ENCODE data around the gene SETD6. TPM values are rescaled to one million over a fixed set of nuclear protein-coding genes. Genes with fewer than 3 reads are reported as not detected.

The SETD6 gene
- total and polyA plus RNA-seq, 2 experiments from 2014 or later, result 23.8 to 47.6 TPM

DNA sequence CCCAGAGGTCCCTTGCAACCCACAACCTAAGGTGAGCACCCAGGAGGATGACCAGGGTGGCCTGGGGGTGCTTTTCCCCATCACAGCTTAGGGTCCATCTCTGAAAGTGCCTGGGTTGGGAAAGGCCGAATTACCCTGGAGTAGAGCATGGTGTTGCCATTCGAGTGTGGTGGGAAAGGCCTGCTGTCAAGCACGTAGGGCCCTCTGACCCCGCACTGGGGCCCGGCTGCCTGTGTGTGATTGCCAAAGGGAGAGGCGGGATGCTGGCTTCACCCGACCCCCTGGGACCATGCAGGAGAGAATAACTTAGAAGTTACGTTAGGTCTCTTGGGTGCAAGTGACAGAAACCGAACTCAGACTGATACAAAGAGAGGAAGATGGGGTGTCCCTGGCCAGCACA, 43.1 kb upstream of the SETD6 start:
- DNase-seq (ENCODE audit: low read depth in 1 of 2, low spot score in 1 of 2), result no peak
- Histone ChIP-seq H3K9me3 (ENCODE audit: low read depth) (no peaks in the 10 kb centered on the region), H3K4me1 (ENCODE audit: low read depth) (no peaks in the 10 kb centered on the region), H3K36me3 (no peaks in the 10 kb centered on the region), H3K27me3 (no peaks in the 10 kb centered on the region), H3K27ac (no peak overlapping the region), H3K4me3 (no peak overlapping the region)
- TF ChIP-seq, protein P1, sequence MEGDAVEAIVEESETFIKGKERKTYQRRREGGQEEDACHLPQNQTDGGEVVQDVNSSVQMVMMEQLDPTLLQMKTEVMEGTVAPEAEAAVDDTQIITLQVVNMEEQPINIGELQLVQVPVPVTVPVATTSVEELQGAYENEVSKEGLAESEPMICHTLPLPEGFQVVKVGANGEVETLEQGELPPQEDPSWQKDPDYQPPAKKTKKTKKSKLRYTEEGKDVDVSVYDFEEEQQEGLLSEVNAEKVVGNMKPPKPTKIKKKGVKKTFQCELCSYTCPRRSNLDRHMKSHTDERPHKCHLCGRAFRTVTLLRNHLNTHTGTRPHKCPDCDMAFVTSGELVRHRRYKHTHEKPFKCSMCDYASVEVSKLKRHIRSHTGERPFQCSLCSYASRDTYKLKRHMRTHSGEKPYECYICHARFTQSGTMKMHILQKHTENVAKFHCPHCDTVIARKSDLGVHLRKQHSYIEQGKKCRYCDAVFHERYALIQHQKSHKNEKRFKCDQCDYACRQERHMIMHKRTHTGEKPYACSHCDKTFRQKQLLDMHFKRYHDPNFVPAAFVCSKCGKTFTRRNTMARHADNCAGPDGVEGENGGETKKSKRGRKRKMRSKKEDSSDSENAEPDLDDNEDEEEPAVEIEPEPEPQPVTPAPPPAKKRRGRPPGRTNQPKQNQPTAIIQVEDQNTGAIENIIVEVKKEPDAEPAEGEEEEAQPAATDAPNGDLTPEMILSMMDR (IDR thresholded peaks at IDR 0.05; ENCODE audit: low read depth, low read length), result no peak

DNA sequence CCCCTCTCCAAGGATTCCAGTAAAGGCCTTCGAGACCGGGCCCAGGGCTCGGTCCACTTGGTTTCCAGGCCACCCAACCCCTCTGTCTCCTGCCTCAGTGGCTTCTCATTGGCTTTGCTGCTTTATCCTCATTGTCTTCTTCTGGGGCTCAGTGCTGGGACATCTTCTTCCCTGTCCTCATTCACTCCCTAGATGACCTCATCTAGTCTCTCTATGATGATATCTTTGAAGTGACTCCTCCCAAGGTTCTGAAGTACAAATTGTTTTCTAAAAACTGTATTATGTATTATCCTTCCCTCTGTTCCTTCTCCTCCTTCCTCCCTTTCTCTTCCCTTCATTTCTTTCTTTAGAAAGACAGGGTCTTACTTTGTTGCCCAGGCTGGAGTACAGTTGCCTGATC, 42.5 kb upstream of the SETD6 start:
- Histone ChIP-seq H3K36me3 (no peaks in the 10 kb centered on the region), H3K27me3 (no peaks in the 10 kb centered on the region), H3K4me1 (ENCODE audit: low read depth) (no peaks in the 10 kb centered on the region), H3K27ac (no peak overlapping the region), H3K4me3 (no peak overlapping the region), H3K9me3 (ENCODE audit: low read depth) (no peaks in the 10 kb centered on the region)
- no peak for DNase-seq (ENCODE audit: low read depth in 1 of 2, low spot score in 1 of 2)
- TF ChIP-seq, protein P1 (IDR thresholded peaks at IDR 0.05; ENCODE audit: low read depth, low read length), result no peak

DNA sequence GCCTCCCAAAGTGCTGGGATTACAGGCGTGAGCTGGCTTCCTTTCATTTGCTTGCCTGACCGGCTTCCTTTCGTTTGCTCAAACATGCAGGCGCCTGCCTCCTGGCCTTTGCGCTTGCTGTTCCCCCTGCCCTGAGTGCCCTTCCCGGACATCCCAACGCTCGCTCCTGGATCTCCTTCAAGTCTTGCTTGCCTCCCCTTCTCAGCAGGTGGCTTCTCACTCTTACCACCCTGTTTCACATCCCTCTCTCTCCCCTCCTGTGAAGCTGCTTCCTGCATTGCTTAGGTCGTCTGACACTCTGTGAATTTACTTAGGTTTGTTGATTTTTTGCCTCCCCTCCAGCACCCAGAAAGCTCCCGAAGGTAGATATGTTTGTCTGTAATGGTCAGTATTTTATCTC, 41.0 kb upstream of the SETD6 start:
- H3K4me1 ChIP-seq (ENCODE audit: low read depth), result no peaks in the 10 kb centered on the region

DNA sequence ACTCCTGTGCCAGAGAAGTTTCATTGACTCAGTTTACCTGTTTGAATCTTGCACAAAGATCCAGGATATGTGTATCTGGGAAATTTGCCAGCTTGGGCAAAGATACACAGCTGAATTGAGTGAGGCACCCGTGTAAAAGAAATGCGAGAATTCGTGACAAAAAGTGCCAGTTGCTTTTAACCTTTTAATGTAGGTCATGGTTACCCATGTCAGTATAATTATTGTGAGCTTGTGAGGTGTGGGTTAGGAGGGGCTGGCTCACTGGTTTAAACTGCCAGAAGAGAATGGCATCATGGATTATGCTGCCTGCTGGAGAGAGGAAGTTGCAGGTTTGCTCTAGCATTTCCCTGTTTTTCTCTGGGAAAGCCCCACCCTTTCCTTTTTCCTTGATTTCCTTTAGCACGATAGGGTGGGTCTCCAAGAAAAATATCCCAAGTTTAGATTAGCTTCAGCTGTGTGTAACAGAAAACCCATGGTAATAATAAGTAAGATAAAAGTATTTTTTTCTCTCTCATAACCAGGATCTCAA, 40.2 kb upstream of the SETD6 start:
- no peak for DNase-seq (ENCODE audit: low read depth in 1 of 2, low spot score in 1 of 2)
- TF ChIP-seq, protein P1 (IDR thresholded peaks at IDR 0.05; ENCODE audit: low read depth, low read length), result no peak
- Histone ChIP-seq H3K4me1 (ENCODE audit: low read depth) (no peaks in the 10 kb centered on the region), H3K9me3 (ENCODE audit: low read depth) (no peaks in the 10 kb centered on the region), H3K4me3 (no peak overlapping the region), H3K27me3 (no peaks in the 10 kb centered on the region), H3K36me3 (no peaks in the 10 kb centered on the region), H3K27ac (no peak overlapping the region)

More for the DNA sequence above, 41.0 kb upstream of the SETD6 start:
- DNase-seq (ENCODE audit: low read depth in 1 of 2, low spot score in 1 of 2), result no peak
- TF ChIP-seq, protein P1 (IDR thresholded peaks at IDR 0.05; ENCODE audit: low read depth, low read length), result no peak
- Histone ChIP-seq H3K27me3 (no peaks in the 10 kb centered on the region), H3K27ac (no peak overlapping the region), H3K4me3 (no peak overlapping the region), H3K9me3 (ENCODE audit: low read depth) (no peaks in the 10 kb centered on the region), H3K36me3 (no peaks in the 10 kb centered on the region)

DNA sequence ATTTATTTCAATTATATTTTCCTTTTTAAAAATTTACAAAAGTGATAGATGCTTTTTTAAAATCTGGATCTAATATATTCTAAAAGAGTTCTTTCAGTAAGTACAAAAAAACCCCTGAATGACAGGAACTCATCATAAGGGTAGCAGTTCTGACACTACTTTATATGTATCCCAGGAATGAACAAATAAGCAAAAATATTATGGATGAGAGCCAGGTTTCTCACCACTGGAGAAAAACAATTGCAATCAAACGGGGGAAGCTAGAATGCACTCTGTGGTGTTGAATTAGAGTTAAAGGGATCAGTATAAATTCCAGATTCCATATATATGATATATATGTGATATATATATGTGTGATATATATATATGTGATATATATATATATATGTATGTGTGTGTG, 38.5 kb upstream of the SETD6 start:
- H3K4me3 ChIP-seq, result no peak overlapping the region
- H3K27ac ChIP-seq, result no peak overlapping the region
- H3K27me3 ChIP-seq, result no peaks in the 10 kb centered on the region
- H3K36me3 ChIP-seq, result no peaks in the 10 kb centered on the region
- DNase-seq (ENCODE audit: low read depth in 1 of 2, low spot score in 1 of 2), result no peak
- H3K9me3 ChIP-seq (ENCODE audit: low read depth), result no peaks in the 10 kb centered on the region
- H3K4me1 ChIP-seq (ENCODE audit: low read depth), result no peaks in the 10 kb centered on the region
- TF ChIP-seq, protein P1 (IDR thresholded peaks at IDR 0.05; ENCODE audit: low read depth, low read length), result no peak

DNA sequence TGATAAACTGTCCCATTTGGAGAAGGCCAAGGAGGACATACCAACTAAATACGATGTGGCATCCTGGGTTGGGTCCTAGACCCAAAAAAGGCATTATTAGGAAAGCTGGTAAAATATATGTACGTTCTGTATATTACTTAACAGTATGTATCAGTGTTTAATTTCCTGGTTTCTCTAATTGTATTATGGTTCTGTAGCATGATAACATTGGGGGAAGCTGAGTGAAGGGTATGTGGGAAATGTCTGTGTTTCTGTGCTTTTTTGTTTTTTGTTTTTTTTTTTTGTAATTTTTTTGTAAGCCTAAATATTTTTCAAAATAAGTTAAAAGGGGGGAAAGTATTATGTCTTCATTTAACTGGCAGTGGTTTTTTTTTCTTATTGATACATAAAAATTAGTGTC, 36.9 kb upstream of the SETD6 start:
- H3K4me3 ChIP-seq, result no peak overlapping the region
- TF ChIP-seq, protein P1 (IDR thresholded peaks at IDR 0.05; ENCODE audit: low read depth, low read length), result no peak

More for the DNA sequence above, 36.9 kb upstream of the SETD6 start:
- no peaks in the 10 kb centered on the region for H3K36me3 ChIP-seq
- H3K27me3 ChIP-seq, result no peaks in the 10 kb centered on the region
- H3K27ac ChIP-seq, result no peak overlapping the region
- H3K9me3 ChIP-seq (ENCODE audit: low read depth), result no peaks in the 10 kb centered on the region
- H3K4me1 ChIP-seq (ENCODE audit: low read depth), result peaks cover 6% of the 10 kb centered on the region
- no peak for DNase-seq (ENCODE audit: low read depth in 1 of 2, low spot score in 1 of 2)
